Astrocyte of the cerebellum (primary cell): Measurements from ENCODE around the gene CHST6.

Experiments
- DNase-seq: peaks from one replicate; pipeline ENCODE4 v3.0.0-alpha.2; 2011; ENCODE audit warnings: low read depth
- H3K4me3 ChIP-seq: 2 replicates; pipeline ENCODE4 v1.5.1; 2011; ENCODE audit warnings: mild to moderate bottlenecking, low read depth, low read length, moderate library complexity
- in situ Hi-C: cut with HindIII; loops from 2 replicates; pipeline ENCODE4 v1.10.0; 2017; ENCODE audit warnings: low sequenced_read_pairs
- TF ChIP-seq, protein P1 (sequence below): IDR thresholded peaks from 2 replicates; pipeline ENCODE4 v1.5.1; 2012; ENCODE audit warnings: low read length, low read depth, moderate library complexity, mild to moderate bottlenecking; ENCODE audit errors: missing control alignments

Gene CHST6

DNA sequence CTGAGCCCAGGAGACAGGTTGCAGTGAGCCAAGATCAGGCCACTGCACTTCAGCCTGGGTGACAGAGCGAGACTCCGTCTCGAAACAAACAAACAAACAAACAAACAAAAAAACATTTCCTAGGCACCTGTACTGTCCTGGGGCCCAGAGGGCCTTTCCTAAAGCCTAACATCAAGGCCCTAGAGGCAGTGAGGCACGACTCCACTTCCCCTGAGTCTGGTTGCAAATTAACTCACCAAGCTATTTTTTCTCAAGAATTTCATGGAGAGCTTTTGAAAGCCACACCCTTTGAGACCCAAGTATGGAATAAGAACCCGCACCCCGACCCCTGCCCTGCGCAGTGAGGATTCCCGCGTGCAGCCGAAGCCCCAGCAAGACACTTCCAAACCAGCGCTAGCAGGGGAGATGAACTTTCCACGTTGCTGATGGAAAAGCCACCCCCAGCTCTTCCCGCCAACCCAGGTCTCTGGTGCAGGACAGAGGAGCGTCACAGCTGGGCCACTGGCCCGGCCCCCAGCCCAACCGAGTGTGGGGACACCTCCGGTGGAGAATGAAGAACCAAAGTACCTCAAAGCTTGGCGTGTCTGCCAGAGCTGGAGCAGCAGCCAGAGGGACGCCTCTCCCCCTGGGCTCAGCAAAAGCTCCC, 39.4 kb upstream of the CHST6 start:
- DNase-seq, result no peak
- in situ Hi-C loops, result no loop called here
- TF ChIP-seq, protein P1, sequence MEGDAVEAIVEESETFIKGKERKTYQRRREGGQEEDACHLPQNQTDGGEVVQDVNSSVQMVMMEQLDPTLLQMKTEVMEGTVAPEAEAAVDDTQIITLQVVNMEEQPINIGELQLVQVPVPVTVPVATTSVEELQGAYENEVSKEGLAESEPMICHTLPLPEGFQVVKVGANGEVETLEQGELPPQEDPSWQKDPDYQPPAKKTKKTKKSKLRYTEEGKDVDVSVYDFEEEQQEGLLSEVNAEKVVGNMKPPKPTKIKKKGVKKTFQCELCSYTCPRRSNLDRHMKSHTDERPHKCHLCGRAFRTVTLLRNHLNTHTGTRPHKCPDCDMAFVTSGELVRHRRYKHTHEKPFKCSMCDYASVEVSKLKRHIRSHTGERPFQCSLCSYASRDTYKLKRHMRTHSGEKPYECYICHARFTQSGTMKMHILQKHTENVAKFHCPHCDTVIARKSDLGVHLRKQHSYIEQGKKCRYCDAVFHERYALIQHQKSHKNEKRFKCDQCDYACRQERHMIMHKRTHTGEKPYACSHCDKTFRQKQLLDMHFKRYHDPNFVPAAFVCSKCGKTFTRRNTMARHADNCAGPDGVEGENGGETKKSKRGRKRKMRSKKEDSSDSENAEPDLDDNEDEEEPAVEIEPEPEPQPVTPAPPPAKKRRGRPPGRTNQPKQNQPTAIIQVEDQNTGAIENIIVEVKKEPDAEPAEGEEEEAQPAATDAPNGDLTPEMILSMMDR, result no peak

DNA sequence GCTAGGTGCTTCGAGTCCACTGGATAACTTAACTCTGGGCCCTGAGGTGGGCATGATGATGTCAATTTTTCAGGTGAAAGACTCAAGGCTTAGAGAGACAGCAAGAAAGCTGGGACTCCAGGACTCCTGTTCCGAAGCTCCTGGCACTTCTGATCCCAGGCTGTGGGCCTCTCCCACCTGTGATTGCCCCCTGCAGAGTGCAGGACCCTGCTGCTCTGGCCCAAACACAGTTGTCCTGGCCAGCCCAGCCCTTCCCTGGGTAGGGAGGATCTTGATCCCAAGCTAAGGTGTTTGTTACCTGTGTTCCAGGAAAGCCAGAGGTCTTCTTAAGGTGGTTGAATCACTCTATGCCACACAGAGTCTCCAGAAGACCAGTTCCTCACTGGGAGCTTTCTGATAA, 37.5 kb upstream of the CHST6 start:
- DNase-seq, result no peak
- H3K4me3 ChIP-seq, result no peak overlapping the region
- in situ Hi-C loops, result no loop called here
- TF ChIP-seq, protein P1, result no peak

More for the DNA sequence above, 39.4 kb upstream of the CHST6 start:
- no peak overlapping the region for H3K4me3 ChIP-seq

DNA sequence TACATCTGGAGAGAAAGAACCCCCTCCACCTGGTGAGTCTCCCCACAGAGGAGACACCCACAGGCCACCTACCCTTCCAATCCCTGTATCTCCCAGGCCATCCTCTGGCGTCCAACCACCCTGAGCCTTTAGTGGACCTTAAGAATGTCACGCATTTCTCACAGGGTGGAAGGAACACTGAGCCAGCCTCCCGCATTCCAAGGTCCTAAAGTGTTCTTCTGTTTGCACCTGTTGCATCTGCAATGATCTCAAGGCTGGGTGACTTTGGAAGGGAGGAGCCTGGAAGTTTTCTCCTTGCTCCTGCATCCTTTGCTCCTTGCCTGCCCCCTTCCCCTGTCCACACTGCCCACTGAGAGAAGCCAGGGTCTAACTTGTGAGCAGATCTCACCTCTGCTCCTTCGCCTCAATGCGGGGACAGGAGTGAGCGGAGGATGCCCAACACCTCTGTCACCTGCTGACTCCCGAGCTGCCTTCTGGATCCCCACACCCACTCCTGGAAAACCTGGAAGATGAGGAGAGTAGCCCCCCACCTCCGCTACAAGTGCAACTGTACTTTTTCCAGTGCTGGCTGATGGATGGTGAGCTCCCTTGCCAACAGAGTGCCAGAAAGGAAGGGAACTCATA, 37.0 kb upstream of the CHST6 start:
- H3K4me3 ChIP-seq, result no peak overlapping the region
- DNase-seq, result no peak
- TF ChIP-seq, protein P1, result no peak
- in situ Hi-C loops, result no loop called here

DNA sequence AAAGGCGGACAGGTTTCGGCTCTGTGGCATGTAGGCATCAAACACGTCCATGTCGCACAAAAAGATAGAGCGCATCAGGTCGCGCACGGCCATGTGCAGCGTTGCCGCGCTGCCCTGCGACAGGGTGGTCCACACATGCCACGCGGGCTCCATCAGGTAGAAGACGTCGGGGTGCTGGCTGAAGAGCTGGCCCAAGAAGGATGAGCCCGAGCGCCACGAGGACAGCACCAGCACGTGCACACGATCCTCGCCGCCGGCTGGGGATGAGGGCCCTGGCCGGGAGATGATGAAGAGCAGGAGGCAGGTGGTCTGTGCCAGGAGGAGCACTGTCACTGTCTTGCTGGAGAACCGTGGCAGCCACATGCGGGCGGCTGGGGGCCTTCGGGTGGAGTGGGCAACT, 34.7 kb upstream of the CHST6 start:
- TF ChIP-seq, protein P1, result no peak
- no peak overlapping the region for H3K4me3 ChIP-seq
- in situ Hi-C loops, result no loop called here
- DNase-seq, result no peak

DNA sequence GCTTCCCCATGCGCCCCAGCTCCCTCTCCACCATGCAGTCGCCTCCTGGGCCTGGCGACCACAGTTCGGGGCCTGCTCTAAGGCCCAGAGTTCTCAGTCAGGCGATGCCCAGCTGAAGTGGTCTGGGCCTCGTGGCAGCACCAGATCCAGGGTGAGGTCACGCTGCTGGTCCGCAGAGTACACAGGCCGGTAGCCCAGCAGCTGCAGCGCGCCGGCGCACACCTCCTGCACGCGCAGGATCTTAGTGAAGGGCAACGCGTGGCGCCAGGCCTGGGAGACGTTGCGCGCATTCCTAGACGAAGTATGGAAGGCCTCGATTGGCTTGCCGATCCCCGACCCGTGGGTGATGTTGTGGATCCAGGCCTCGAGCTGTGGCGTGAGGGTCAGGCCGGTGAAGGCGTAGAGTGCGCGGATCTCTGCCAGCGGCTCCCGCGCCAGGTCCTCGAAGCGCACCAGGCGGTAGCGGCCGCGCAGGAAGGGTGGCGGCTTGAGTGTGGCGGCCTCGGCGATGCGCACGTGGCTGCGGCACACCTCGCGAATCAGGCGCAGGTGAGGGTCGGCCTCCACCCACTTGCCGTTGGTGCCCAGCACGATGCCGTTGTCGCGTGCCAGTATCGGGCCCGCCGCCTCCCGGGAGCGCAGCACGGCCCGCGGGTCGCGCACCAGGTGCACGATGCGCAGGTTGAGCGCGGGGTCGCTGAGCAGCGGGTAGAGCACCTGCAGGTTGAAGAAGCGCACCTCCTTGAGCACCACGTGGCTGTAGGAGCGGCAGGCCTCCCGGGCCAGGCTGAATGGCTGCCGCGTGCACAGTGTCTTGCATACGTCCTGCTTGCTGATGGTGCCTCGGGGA, 34.0 kb upstream of the CHST6 start:
- TF ChIP-seq, protein P1, result no peak
- DNase-seq, result no peak
- in situ Hi-C loops, result no loop called here

DNA sequence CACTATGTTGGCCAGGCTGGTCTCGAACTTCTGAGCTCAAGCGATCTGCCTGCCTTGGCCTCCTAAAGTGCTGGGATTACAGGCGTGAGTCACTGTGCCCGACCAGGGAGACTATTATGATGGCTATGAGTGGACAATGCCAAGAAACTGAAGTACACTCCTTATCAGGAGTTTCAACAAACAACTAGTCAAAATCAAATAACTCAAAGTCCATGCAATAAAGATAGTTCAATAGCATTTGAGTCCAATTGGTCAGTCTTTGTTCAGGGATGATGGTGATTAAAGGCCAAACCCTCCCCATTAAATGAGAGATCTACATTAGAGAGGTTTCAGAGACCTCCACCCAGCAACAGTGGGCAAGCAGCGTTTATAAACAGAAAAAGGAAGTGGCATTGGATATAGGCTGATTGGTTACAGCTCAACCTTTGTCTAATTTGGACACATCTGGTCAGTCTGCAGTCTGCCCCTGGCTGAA, 32.6 kb upstream of the CHST6 start:
- DNase-seq, result no peak
- in situ Hi-C loops, result no loop called here
- TF ChIP-seq, protein P1, result no peak
- no peak overlapping the region for H3K4me3 ChIP-seq

More for the DNA sequence above, 34.0 kb upstream of the CHST6 start:
- H3K4me3 ChIP-seq, result no peak overlapping the region
